Sigmoid colon (tissue), 3 donors: ENCODE results near the gene ENO3.

Source experiments
- CTCF ChIP-seq, 4 experiments: fragments of 450-650 bp in 3 of 4; fragments of 200-600 bp in 1 of 4; IDR thresholded peaks; one replicate each; pipeline ENCODE4 v1.5.1; 2016 to 2019; ENCODE audit warnings: antibody characterized with exemption in 4 of 4, mild to moderate bottlenecking in 3 of 4, moderate library complexity in 2 of 4
- POLR2A ChIP-seq, 2 donors: fragments of 450-650 bp; IDR thresholded peaks; one replicate each; pipeline ENCODE4 v1.6.1; 2016; ENCODE audit warnings: antibody characterized with exemption in 2 of 2, mild to moderate bottlenecking in 2 of 2, moderate library complexity in 2 of 2

GRCh38 chr17:4908301-4908700 lies 42.6 kb upstream of the ENO3 start:
- no peak for TF ChIP-seq CTCF (IDR thresholded peaks at IDR 0.05)
- no peak for TF ChIP-seq POLR2A (IDR thresholded peaks at IDR 0.05)
